ENCODE results near the gene PDE4D. TPM values are rescaled to one million over a fixed set of nuclear protein-coding genes. Genes with fewer than 3 reads are reported as not detected.

PDE4D gene
- total and polyA plus RNA-seq, 2 donors (not counting 3 experiments of a cell fraction or from before 2014, with no cell fraction given) = 34.5 to 51.2 TPM

DNA sequence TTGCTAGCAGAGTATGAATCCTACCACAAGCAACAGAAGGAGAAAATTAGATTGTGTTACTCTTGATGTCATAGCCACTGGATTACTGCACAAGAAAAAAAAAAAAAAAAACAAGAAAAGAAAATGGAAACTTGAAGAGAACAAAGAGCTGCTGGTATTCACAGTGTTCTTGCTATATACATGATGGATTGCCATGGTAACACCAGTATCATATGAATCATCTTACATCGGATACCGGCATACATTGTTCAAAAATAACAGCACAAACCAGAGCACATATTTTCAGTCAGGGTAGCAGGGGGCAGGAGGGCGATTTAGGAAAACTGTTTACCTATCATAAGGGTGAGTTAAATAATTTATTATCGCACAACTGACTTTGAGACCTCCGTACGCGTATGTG lies 472.9 kb downstream of the PDE4D start:
- POLR2A ChIA-PET = no interaction called here
- Histone ChIP-seq H3K9ac (replicated peaks; ENCODE audit: extremely low read depth, insufficient read depth, low read length) (no peak overlapping the region), H3K4me3 (replicated peaks in 1 of 3; ENCODE audit: insufficient read depth in 1 of 3, low read depth in 1 of 3, low read length in 3 of 3) (no peak overlapping the region), H3K27me3 (ENCODE audit: control insufficient read depth in 2 of 2, insufficient read depth in 2 of 2, low read length in 2 of 2) (no peaks in the 10 kb centered on the region), H2AFZ (ENCODE audit: low read depth, low read length) (no peak overlapping the region), H3K4me1 (ENCODE audit: control insufficient read depth, extremely low read depth, insufficient read depth, low read length) (no peaks in the 10 kb centered on the region), H3K79me2 (ENCODE audit: control insufficient read depth, insufficient read depth, low read length) (no peaks in the 10 kb centered on the region), H3K9me1 (replicated peaks; ENCODE audit: control insufficient read depth, extremely low read depth, insufficient read depth, low read length) (no peaks in the 10 kb centered on the region), H3K9me3 (replicated peaks; ENCODE audit: control insufficient read depth, insufficient read depth, low read length) (no peaks in the 10 kb centered on the region), H4K20me1 (replicated peaks; ENCODE audit: control insufficient read depth, extremely low read depth, insufficient read depth, low read length) (no peaks in the 10 kb centered on the region), H3K27ac (ENCODE audit: insufficient read depth, low read depth, low read length) (no peak overlapping the region), H3K4me2 (ENCODE audit: insufficient read depth, low read length) (no peak overlapping the region), H3K36me3 (ENCODE audit: control insufficient read depth in 2 of 2, extremely low read depth in 1 of 2, insufficient read depth in 2 of 2, low read length in 2 of 2) (no peaks in the 10 kb centered on the region)
- TF ChIP-seq, protein P1, sequence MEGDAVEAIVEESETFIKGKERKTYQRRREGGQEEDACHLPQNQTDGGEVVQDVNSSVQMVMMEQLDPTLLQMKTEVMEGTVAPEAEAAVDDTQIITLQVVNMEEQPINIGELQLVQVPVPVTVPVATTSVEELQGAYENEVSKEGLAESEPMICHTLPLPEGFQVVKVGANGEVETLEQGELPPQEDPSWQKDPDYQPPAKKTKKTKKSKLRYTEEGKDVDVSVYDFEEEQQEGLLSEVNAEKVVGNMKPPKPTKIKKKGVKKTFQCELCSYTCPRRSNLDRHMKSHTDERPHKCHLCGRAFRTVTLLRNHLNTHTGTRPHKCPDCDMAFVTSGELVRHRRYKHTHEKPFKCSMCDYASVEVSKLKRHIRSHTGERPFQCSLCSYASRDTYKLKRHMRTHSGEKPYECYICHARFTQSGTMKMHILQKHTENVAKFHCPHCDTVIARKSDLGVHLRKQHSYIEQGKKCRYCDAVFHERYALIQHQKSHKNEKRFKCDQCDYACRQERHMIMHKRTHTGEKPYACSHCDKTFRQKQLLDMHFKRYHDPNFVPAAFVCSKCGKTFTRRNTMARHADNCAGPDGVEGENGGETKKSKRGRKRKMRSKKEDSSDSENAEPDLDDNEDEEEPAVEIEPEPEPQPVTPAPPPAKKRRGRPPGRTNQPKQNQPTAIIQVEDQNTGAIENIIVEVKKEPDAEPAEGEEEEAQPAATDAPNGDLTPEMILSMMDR (IDR thresholded peaks at IDR 0.05; ENCODE audit: extremely low read depth in 1 of 2, insufficient read depth in 1 of 2, low read depth in 1 of 2, low read length in 2 of 2) = no peak
- TF ChIP-seq JUN (IDR thresholded peaks at IDR 0.05; ENCODE audit: borderline replicate concordance, insufficient read depth, insufficient read length, low read depth) = no peak
- no peak for TF ChIP-seq FOS (IDR thresholded peaks at IDR 0.05; ENCODE audit: borderline replicate concordance, insufficient read depth, low read length)
- no peak for TF ChIP-seq POLR2A (IDR thresholded peaks at IDR 0.05; ENCODE audit: low read depth, low read length)
- TF ChIP-seq POLR2AphosphoS5 (IDR thresholded peaks at IDR 0.05; ENCODE audit: insufficient read depth, low read depth, low read length) = no peak
- no peak for TF ChIP-seq GATA2 (IDR thresholded peaks at IDR 0.05; ENCODE audit: insufficient read depth, insufficient read length, low read depth, low read length)
- TF ChIP-seq MYC (IDR thresholded peaks at IDR 0.05; ENCODE audit: low read depth, low read length) = no peak
- no peak for TF ChIP-seq EZH2 (IDR thresholded peaks at IDR 0.05; ENCODE audit: borderline replicate concordance, low read depth, low read length, severe bottlenecking)
- TF ChIP-seq, protein P2, sequence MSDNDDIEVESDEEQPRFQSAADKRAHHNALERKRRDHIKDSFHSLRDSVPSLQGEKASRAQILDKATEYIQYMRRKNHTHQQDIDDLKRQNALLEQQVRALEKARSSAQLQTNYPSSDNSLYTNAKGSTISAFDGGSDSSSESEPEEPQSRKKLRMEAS (IDR thresholded peaks at IDR 0.05; ENCODE audit: insufficient read depth, insufficient read length) = no peak
- FAIRE-seq (no peak), DNase-seq (ENCODE audit: low read depth, low spot score) (no peak)
- CTCF ChIA-PET = interaction anchor here (0.6 kb wide), 1 partner anchor 1509 kb away, joined by 3 read pairs; no protein-coding TSS in a partner anchor
- intact Hi-C loops (cut with micrococcal nuclease) (no loop called here), dilution Hi-C loops (cut with MboI; ENCODE audit: extremely low pct_ligation_motif_present, low sequenced_read_pairs) (no loop called here)
- no TSS peak for BruUV-seq (replicated peaks)

Data from endothelial cell of umbilical vein (primary cell).